WERI-Rb-1 (cell line): Measurements from ENCODE around the gene SLC6A18.

ENCODE experiments used
- DNase-seq: peaks from one replicate; pipeline ENCODE4 v3.0.0-alpha.2; 2020
- H3K27ac ChIP-seq: fragments of 250-450 bp; sonication (Bioruptor Pico); 2 replicates; pipeline ENCODE4 v1.5.1; 2020; ENCODE audit warnings: mild to moderate bottlenecking, moderate library complexity
- H3K27me3 ChIP-seq: fragments of 250-450 bp; sonication (Bioruptor Pico); 2 replicates; pipeline ENCODE4 v1.5.1; 2021; ENCODE audit warnings: mild to moderate bottlenecking, low read depth, moderate library complexity; ENCODE audit not compliant: insufficient read depth, severe bottlenecking
- H3K36me3 ChIP-seq: fragments of 250-450 bp; sonication (Bioruptor Pico); 2 replicates; pipeline ENCODE4 v1.5.1; 2020; ENCODE audit warnings: mild to moderate bottlenecking, moderate library complexity
- H3K4me3 ChIP-seq: 2 replicates; pipeline ENCODE4 v1.5.1; 2011; ENCODE audit warnings: low read depth, mild to moderate bottlenecking, control low read depth, low read length
- H3K9me3 ChIP-seq: fragments of 250-450 bp; sonication (Bioruptor Pico); 2 replicates; pipeline ENCODE4 v1.5.1; 2021; ENCODE audit warnings: mild to moderate bottlenecking, moderate library complexity; ENCODE audit not compliant: severe bottlenecking
- CTCF ChIP-seq: IDR thresholded peaks from 2 replicates; pipeline ENCODE4 v1.5.1; 2011; ENCODE audit warnings: low read depth, mild to moderate bottlenecking, control low read depth, inconsistent platforms, low read length

Gene SLC6A18

GRCh38 chr5:1249366-1250280 is 24.4 kb downstream of the SLC6A18 start:
- H3K27me3 ChIP-seq: no peaks in the 10 kb centered on the region
- no peaks in the 10 kb centered on the region for H3K9me3 ChIP-seq
- no peak overlapping the region for H3K27ac ChIP-seq
- DNase-seq: no peak
- no peaks in the 10 kb centered on the region for H3K36me3 ChIP-seq
- no peak for TF ChIP-seq CTCF
- no peak overlapping the region for H3K4me3 ChIP-seq

- Histone ChIP-seq H3K9me3 (no peaks in the 10 kb centered on the region), H3K4me3 (peak overlapping the region; percentile 29), H3K27me3 (no peaks in the 10 kb centered on the region), H3K27ac (peak overlapping the region; percentile 81), H3K36me3 (no peaks in the 10 kb centered on the region)
- TF ChIP-seq CTCF: peak; percentile 14; the same call in 1 of the 2 replicates
- peak; percentile 92 for DNase-seq
Measured at GRCh38 chr5:1251678-1252580, 26.7 kb downstream of the SLC6A18 start.

GRCh38 chr5:1252681-1253080 is 27.5 kb downstream of the SLC6A18 start:
- H3K36me3 ChIP-seq: no peaks in the 10 kb centered on the region
- no peak for DNase-seq
- peak overlapping the region; percentile 21; the same call in 1 of the 2 replicates for H3K27ac ChIP-seq
- H3K27me3 ChIP-seq: no peaks in the 10 kb centered on the region
- no peak overlapping the region for H3K4me3 ChIP-seq
- no peaks in the 10 kb centered on the region for H3K9me3 ChIP-seq
- no peak for TF ChIP-seq CTCF

GRCh38 chr5:1253456-1254105 is 28.4 kb downstream of the SLC6A18 start:
- H3K27ac ChIP-seq: no peak overlapping the region
- H3K4me3 ChIP-seq: no peak overlapping the region
- no peaks in the 10 kb centered on the region for H3K27me3 ChIP-seq
- TF ChIP-seq CTCF: no peak
- no peaks in the 10 kb centered on the region for H3K36me3 ChIP-seq
- no peak for DNase-seq
- no peaks in the 10 kb centered on the region for H3K9me3 ChIP-seq

- Histone ChIP-seq H3K9me3 (no peaks in the 10 kb centered on the region), H3K27ac (no peak overlapping the region), H3K27me3 (no peaks in the 10 kb centered on the region), H3K4me3 (no peak overlapping the region), H3K36me3 (no peaks in the 10 kb centered on the region)
- no peak for DNase-seq
- no peak for TF ChIP-seq CTCF
Measured at GRCh38 chr5:1254196-1254595, 29.0 kb downstream of the SLC6A18 start.
